ENCODE measurements around the gene UPF3A.

The UPF3A gene

GRCh38 chr13:114285166-114285808, 3.9 kb downstream of the UPF3A start:
- no peak for TF ChIP-seq CTCF (IDR thresholded peaks at IDR 0.05; ENCODE audit: insufficient read depth, low read length, poor library complexity, severe bottlenecking)
- peaks cover 13% of the 10 kb centered on the region for H3K36me3 ChIP-seq (ENCODE audit: control insufficient read depth, insufficient read depth, low read length)

GRCh38 chr13:114286808-114287207, 5.4 kb downstream of the UPF3A start:
- TF ChIP-seq CTCF (IDR thresholded peaks at IDR 0.05; ENCODE audit: insufficient read depth, low read length, poor library complexity, severe bottlenecking): no peak
- Histone ChIP-seq H3K36me3 (ENCODE audit: control insufficient read depth, insufficient read depth, low read length) (peaks cover 13% of the 10 kb centered on the region), H3K4me3 (replicated peaks; ENCODE audit: low read depth, low read length) (no peak overlapping the region)

More at GRCh38 chr13:114285166-114285808, 3.9 kb downstream of the UPF3A start:
- Histone ChIP-seq H3K4me3 (replicated peaks; ENCODE audit: low read depth, low read length) (no peak overlapping the region), H3K27me3 (replicated peaks; ENCODE audit: control insufficient read depth, insufficient read depth, low read length) (no peaks in the 10 kb centered on the region)
- no peak for DNase-seq (ENCODE audit: extremely low read depth, insufficient read length)

GRCh38 chr13:114288157-114288591, 6.8 kb downstream of the UPF3A start:
- TF ChIP-seq CTCF (IDR thresholded peaks at IDR 0.05; ENCODE audit: insufficient read depth, low read length, poor library complexity, severe bottlenecking): no peak
- Histone ChIP-seq H3K36me3 (ENCODE audit: control insufficient read depth, insufficient read depth, low read length) (peaks cover 21% of the 10 kb centered on the region), H3K4me3 (replicated peaks; ENCODE audit: low read depth, low read length) (no peak overlapping the region)

More at GRCh38 chr13:114286808-114287207, 5.4 kb downstream of the UPF3A start:
- no peaks in the 10 kb centered on the region for H3K27me3 ChIP-seq (replicated peaks; ENCODE audit: control insufficient read depth, insufficient read depth, low read length)
- no peak for DNase-seq (ENCODE audit: extremely low read depth, insufficient read length)

GRCh38 chr13:114296448-114296847, 15.0 kb downstream of the UPF3A start:
- no peak overlapping the region for H3K4me3 ChIP-seq (replicated peaks; ENCODE audit: low read depth, low read length)
- peaks cover 17% of the 10 kb centered on the region for H3K36me3 ChIP-seq (ENCODE audit: control insufficient read depth, insufficient read depth, low read length)
- TF ChIP-seq CTCF (IDR thresholded peaks at IDR 0.05; ENCODE audit: insufficient read depth, low read length, poor library complexity, severe bottlenecking): no peak
- DNase-seq (ENCODE audit: extremely low read depth, insufficient read length): no peak
- no peaks in the 10 kb centered on the region for H3K27me3 ChIP-seq (replicated peaks; ENCODE audit: control insufficient read depth, insufficient read depth, low read length)

More at GRCh38 chr13:114288157-114288591, 6.8 kb downstream of the UPF3A start:
- H3K27me3 ChIP-seq (replicated peaks; ENCODE audit: control insufficient read depth, insufficient read depth, low read length): no peaks in the 10 kb centered on the region
- no peak for DNase-seq (ENCODE audit: extremely low read depth, insufficient read length)

- TF ChIP-seq CTCF (IDR thresholded peaks at IDR 0.05; ENCODE audit: insufficient read depth, low read length, poor library complexity, severe bottlenecking): no peak
- DNase-seq (ENCODE audit: extremely low read depth, insufficient read length): no peak
- peaks cover 16% of the 10 kb centered on the region for H3K36me3 ChIP-seq (ENCODE audit: control insufficient read depth, insufficient read depth, low read length)
- no peak overlapping the region for H3K4me3 ChIP-seq (replicated peaks; ENCODE audit: low read depth, low read length)
- H3K27me3 ChIP-seq (replicated peaks; ENCODE audit: control insufficient read depth, insufficient read depth, low read length): no peaks in the 10 kb centered on the region
Measured at GRCh38 chr13:114296902-114297301, 15.5 kb downstream of the UPF3A start.
